Spleen (tissue), 11 donors: ENCODE results near the gene FAM184A. TPM values are rescaled to one million over a fixed set of nuclear protein-coding genes. Genes with fewer than 3 reads are reported as not detected.
A peak's percentile ranks its signal among the peaks of the same experiment; 100 is the strongest.

Experiments used
- DNase-seq: peaks from one replicate; pipeline ENCODE4 v3.0.0-alpha.2; 2020
- H3K27ac ChIP-seq, 8 donors: fragments of 200-600 bp; sonication (generic) in 7 of 8; 1 replicate in 4 of 8; 2 replicates in 4 of 8; pipeline versions ENCODE4 v1.5.0 to v1.8.0; 2016 to 2021; ENCODE audit warnings: inconsistent platforms in 4 of 8, mild to moderate bottlenecking in 4 of 8, moderate library complexity in 1 of 8
- H3K27me3 ChIP-seq, 7 donors: fragments of 200-600 bp; sonication (generic) in 6 of 7; replicated peaks in 1 of 7; 1 replicate in 4 of 7; 2 replicates in 3 of 7; pipeline versions ENCODE4 v1.5.0 to v1.8.0; 2016 to 2021; ENCODE audit warnings: inconsistent platforms in 3 of 7, mild to moderate bottlenecking in 1 of 7
- H3K36me3 ChIP-seq, 6 donors: fragments of 200-600 bp; sonication (generic) in 5 of 6; 1 replicate in 4 of 6; 2 replicates in 2 of 6; pipeline versions ENCODE4 v1.5.0 to v1.8.0; 2016 to 2021; ENCODE audit warnings: inconsistent platforms in 2 of 6
- H3K4me1 ChIP-seq, 6 donors: fragments of 200-600 bp; sonication (generic) in 5 of 6; 1 replicate in 3 of 6; 2 replicates in 3 of 6; pipeline versions ENCODE4 v1.5.0 to v1.8.0; 2016 to 2021; ENCODE audit warnings: inconsistent platforms in 3 of 6
- H3K4me3 ChIP-seq, 8 donors: fragments of 200-600 bp; sonication (generic) in 7 of 8; 1 replicate in 4 of 8; 2 replicates in 4 of 8; pipeline versions ENCODE4 v1.5.0 to v1.8.0; 2016 to 2021; ENCODE audit warnings: inconsistent platforms in 4 of 8, mild to moderate bottlenecking in 4 of 8, moderate library complexity in 2 of 8
- H3K9me3 ChIP-seq, 8 donors: fragments of 200-600 bp; sonication (generic) in 7 of 8; 1 replicate in 4 of 8; 2 replicates in 4 of 8; pipeline versions ENCODE4 v1.5.0 to v1.8.0; 2016 to 2021; ENCODE audit warnings: inconsistent platforms in 4 of 8
- POLR2A ChIP-seq, 3 donors: fragments of 450-650 bp; IDR thresholded peaks; one replicate each; pipeline ENCODE4 v1.5.1; 2017; ENCODE audit warnings: antibody characterized with exemption in 3 of 3, mild to moderate bottlenecking in 1 of 3
- POLR2AphosphoS5 ChIP-seq, 3 donors: sonication (generic); formaldehyde crosslinking; IDR thresholded peaks; one replicate each; pipeline ENCODE4 v1.5.1; 2017; ENCODE audit warnings: antibody characterized with exemption in 3 of 3
- WGBS, 5 donors: extraction: QIAGEN DNeasy Blood & Tissue Kit in 3 of 5; methylation state at CpG; one replicate each; pipeline versions ENCODE4 v1.1.5 to v1.1.7; 2013 to 2018; 5-methylcytosine and 5-hydroxymethylcytosine counted together
- intact Hi-C: fragments of 100-400 bp; cut with DNase I; formaldehyde crosslinking; loops from one replicate; pipeline ENCODE4 v1.15.0; 2023; ENCODE audit warnings: low total_unique reads
- polyA plus RNA-seq, 3 donors: library from polyadenylated mRNA; stranded (reverse); fragments of 200-250 nt; gene quantifications; one replicate each; pipeline ENCODE4 v1.2.1, GENCODE V29; 2013
- total RNA-seq, 7 donors: library from RNA; depleted of rRNA in 3 of 7; stranded (reverse); fragments of >200 nt in 3 of 7; fragmentation: NEBNext Ultra II Directional in 4 of 7; extraction: Animal tissue kit (Norgen Biotek cat#: 25700) in 4 of 7; gene quantifications; one replicate each; pipeline versions ENCODE4 v1.1.0 to v1.2.1, GENCODE V29; 2016 to 2021
- TF ChIP-seq, protein P1 (sequence below), 11 experiments: fragments of 200-600 bp in 7 of 11; fragments of 450-650 bp in 4 of 11; sonication (generic) in 4 of 11; IDR thresholded peaks in 8 of 11; conservative IDR thresholded peaks in 3 of 11; 1 replicate in 7 of 11; 2 replicates in 4 of 11; pipeline versions ENCODE4 v1.4.0 to v1.8.0; 2016 to 2021; ENCODE audit warnings: antibody characterized with exemption in 11 of 11, inconsistent platforms in 4 of 11, mild to moderate bottlenecking in 1 of 11
- donor health status: healthy with polysubstance abuse.
- donor health status: DM: no; HTN: no; CAD: no; lungs with moderate emphysema.
- donor health status: DM: no; HTN: no; CAD: no.
- donor health status: Bipolar disorder and iron deficiency.
- donor health status: healthy.
- donor health status: DM: no; HTN: no; CAD: no.
- donor health status: DM: yes; HTN: yes; CAD: no.

FAM184A gene
- total and polyA plus RNA-seq, 10 donors: 0.66 to 2.0 (median 1.2) TPM

DNA sequence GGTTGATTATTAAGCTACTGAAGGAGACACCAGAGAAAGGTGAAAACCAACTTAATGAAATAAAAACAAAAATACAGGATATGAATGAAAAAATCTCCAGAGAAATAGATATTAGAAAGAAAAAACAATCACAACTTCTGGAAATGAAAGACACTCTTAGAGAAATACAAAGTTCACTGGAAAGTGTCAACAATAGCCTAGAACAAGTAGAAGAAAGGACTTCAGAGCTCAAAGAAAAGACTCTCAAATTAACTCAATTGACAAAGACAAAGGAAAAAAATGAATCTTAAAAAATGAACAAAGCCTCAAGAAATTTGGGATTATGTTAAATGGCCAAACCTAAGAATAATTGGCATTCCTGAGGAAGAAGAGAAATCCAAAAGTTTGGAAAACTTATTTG is 133.2 kb downstream of the FAM184A start:
- Histone ChIP-seq H3K4me1 (no peaks in the 10 kb centered on the region), H3K36me3 (no peaks in the 10 kb centered on the region), H3K27me3 (no peaks in the 10 kb centered on the region), H3K4me3 (no peak overlapping the region), H3K27ac (no peak overlapping the region), H3K9me3 (peaks cover 0 to 88% (median 32%) of the 10 kb centered on the region in 8 donors)
- no peak for DNase-seq
- TF ChIP-seq, protein P1, sequence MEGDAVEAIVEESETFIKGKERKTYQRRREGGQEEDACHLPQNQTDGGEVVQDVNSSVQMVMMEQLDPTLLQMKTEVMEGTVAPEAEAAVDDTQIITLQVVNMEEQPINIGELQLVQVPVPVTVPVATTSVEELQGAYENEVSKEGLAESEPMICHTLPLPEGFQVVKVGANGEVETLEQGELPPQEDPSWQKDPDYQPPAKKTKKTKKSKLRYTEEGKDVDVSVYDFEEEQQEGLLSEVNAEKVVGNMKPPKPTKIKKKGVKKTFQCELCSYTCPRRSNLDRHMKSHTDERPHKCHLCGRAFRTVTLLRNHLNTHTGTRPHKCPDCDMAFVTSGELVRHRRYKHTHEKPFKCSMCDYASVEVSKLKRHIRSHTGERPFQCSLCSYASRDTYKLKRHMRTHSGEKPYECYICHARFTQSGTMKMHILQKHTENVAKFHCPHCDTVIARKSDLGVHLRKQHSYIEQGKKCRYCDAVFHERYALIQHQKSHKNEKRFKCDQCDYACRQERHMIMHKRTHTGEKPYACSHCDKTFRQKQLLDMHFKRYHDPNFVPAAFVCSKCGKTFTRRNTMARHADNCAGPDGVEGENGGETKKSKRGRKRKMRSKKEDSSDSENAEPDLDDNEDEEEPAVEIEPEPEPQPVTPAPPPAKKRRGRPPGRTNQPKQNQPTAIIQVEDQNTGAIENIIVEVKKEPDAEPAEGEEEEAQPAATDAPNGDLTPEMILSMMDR (IDR thresholded peaks at IDR 0.05 in 8 of 11, conservative IDR thresholded peaks at IDR 0.05 in 3 of 11): no peak
- TF ChIP-seq POLR2A (IDR thresholded peaks at IDR 0.05) (no peak), POLR2AphosphoS5 (IDR thresholded peaks at IDR 0.05) (no peak)
- intact Hi-C loops: no loop called here

DNA sequence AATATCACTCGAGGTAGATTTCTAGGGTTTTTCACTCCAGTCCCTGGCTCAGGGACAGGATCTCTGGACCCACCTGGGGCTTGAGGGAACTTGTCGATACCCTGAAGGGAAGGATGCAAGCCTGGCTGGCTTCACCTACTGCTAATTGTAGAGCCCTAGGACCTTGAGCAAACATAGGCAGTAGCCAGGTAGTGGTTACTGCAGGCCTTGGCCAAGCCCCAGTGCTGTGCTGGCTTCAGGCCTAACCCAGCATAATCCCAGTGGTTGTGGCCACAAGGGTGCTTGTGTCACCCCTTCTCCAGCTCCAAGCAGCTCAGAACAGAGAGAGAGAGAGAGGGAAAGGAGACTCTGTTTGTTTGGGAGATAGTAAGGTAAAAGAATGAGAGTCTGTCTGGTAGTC is 137.7 kb downstream of the FAM184A start:
- peaks cover 1 to 8% (median 4%) of the 10 kb centered on the region in 6 donors for H3K4me1 ChIP-seq
- intact Hi-C loops: no loop called here
- H3K27ac ChIP-seq: no peak overlapping the region
- H3K27me3 ChIP-seq: no peaks in the 10 kb centered on the region
- TF ChIP-seq, protein P1 (IDR thresholded peaks at IDR 0.05 in 8 of 11, conservative IDR thresholded peaks at IDR 0.05 in 3 of 11): no peak
- TF ChIP-seq POLR2AphosphoS5 (IDR thresholded peaks at IDR 0.05) (no peak), POLR2A (IDR thresholded peaks at IDR 0.05) (no peak)
- 81 to 98% (median 85%) methylated on average over 2 of the region's 2 CpGs for WGBS, 5 donors
- H3K9me3 ChIP-seq: peaks cover 0 to 50% (median 17%) of the 10 kb centered on the region in 8 donors
- H3K36me3 ChIP-seq: peaks cover 0 to 7% (median 0%) of the 10 kb centered on the region in 6 donors
- no peak overlapping the region for H3K4me3 ChIP-seq
- no peak for DNase-seq

DNA sequence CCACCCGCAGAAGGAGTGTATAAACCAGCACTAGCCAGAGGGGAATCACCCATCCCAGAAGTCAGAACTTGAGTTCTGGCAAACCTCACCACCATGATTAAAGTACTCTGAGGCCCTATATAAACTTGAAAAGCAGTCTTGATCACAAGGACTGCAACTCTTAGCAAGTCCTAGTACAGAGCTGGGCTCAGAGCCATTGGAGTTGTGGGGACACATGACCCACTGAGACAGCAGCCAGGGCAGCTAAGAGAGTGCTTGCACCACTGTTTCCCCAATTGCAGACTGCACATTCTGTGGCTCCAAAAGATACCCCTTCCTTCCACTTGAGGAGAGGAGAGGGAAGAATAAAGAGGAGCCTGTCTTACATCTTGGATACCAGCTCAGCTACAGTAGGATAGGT is 138.8 kb downstream of the FAM184A start:
- WGBS, 5 donors: 95 to 100% (median 100%) methylated on average over 1 of the region's 1 CpG
- TF ChIP-seq POLR2AphosphoS5 (IDR thresholded peaks at IDR 0.05) (no peak), POLR2A (IDR thresholded peaks at IDR 0.05) (no peak)
- TF ChIP-seq, protein P1 (IDR thresholded peaks at IDR 0.05 in 8 of 11, conservative IDR thresholded peaks at IDR 0.05 in 3 of 11): no peak
- Histone ChIP-seq H3K27ac (no peak overlapping the region), H3K9me3 (peaks cover 0 to 39% (median 6%) of the 10 kb centered on the region in 8 donors), H3K36me3 (peaks cover 0 to 7% (median 0%) of the 10 kb centered on the region in 6 donors), H3K4me1 (peaks cover 7 to 15% (median 10%) of the 10 kb centered on the region in 6 donors), H3K4me3 (no peak overlapping the region), H3K27me3 (no peaks in the 10 kb centered on the region)
- intact Hi-C loops: no loop called here
- no peak for DNase-seq

DNA sequence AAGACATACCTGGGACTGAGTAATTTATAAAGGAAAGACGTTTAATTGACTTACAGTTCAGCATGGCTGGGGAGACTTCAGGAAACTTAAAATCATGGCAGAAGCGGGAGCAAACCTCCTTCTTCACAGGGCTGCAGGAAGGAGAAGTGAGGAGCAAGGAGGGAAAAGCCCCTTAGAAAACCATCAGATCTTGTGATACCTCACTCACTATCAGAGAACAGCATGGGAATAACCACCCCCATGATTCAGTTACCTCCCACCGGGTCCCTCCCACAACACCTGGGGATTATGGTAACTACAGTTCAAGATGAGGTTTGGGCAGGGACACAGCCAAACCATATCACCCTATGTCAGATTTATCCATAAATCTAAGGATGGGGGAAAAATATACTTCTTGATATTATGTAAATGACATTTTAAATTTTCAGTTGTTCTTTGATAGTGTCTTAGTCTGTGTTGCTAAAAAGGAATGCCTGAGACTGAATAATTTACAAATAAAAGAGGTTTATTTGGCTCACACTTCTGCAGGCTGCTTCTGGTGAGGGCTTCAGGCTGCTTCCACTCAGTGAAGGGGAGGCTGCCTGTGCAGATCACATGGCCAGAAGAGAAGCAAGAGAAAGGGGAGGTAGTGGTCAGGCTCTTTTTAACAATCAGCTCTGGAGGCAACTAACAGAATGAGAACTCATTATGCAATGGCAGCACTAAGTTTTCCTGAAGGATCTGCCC is 142.3 kb downstream of the FAM184A start:
- Histone ChIP-seq H3K4me3 (peak overlapping the region in 1 of 8 donors; percentile 78), H3K4me1 (peaks cover 8 to 37% (median 21%) of the 10 kb centered on the region in 6 donors), H3K36me3 (peaks cover 0 to 25% (median under 1%) of the 10 kb centered on the region in 6 donors), H3K9me3 (peaks cover 0 to 7% (median 0%) of the 10 kb centered on the region in 8 donors), H3K27ac (no peak overlapping the region), H3K27me3 (no peaks in the 10 kb centered on the region)
- WGBS, 5 donors: 67 to 83% (median 79%) methylated on average over 3 of the region's 3 CpGs
- intact Hi-C loops: no loop called here
- no peak for DNase-seq
- TF ChIP-seq POLR2AphosphoS5 (IDR thresholded peaks at IDR 0.05) (no peak), POLR2A (IDR thresholded peaks at IDR 0.05) (no peak)
- TF ChIP-seq, protein P1 (IDR thresholded peaks at IDR 0.05 in 8 of 11, conservative IDR thresholded peaks at IDR 0.05 in 3 of 11): no peak
